K562 (cell line): ENCODE measurements around the gene UNC5C. TPM values are rescaled to one million over a fixed set of nuclear protein-coding genes. Genes with fewer than 3 reads are reported as not detected.

Experiments used
- CREM ChIP-seq: IDR thresholded peaks from 2 replicates; pipeline ENCODE4 v1.6.1; 2014; ENCODE audit warnings: antibody characterized with exemption, low read depth
- HDAC3 ChIP-seq: fragments of 450-650 bp; IDR thresholded peaks from 2 replicates; pipeline ENCODE4 v1.6.1; 2018; ENCODE audit warnings: borderline replicate concordance, mild to moderate bottlenecking, moderate library complexity; ENCODE audit not compliant: partially characterized antibody
- ILF3 ChIP-seq: fragments of 450-650 bp; IDR thresholded peaks from 2 replicates; pipeline ENCODE4 v1.6.1; 2018; ENCODE audit warnings: antibody characterized with exemption, mild to moderate bottlenecking, moderate library complexity, borderline replicate concordance
- KAT2B ChIP-seq: IDR thresholded peaks from one replicate; pipeline ENCODE4 v1.6.1; 2012; ENCODE audit warnings: low read depth, mild to moderate bottlenecking, control low read depth, inconsistent platforms, low read length, moderate library complexity
- NELFE ChIP-seq: IDR thresholded peaks from 2 replicates; pipeline ENCODE4 v1.6.1; 2011; ENCODE audit warnings: mild to moderate bottlenecking; ENCODE audit not compliant: insufficient read depth, insufficient read length
- RBM39 ChIP-seq: fragments of 200-400 bp; formaldehyde crosslinking; optimal IDR thresholded peaks from 2 replicates; pipeline ENCODE3; 2018; ENCODE audit warnings: low read depth, low read length
- SAFB2 ChIP-seq: fragments of 200-400 bp; formaldehyde crosslinking; IDR thresholded peaks from 2 replicates; pipeline ENCODE4 v1.6.1; 2018; ENCODE audit warnings: borderline replicate concordance, low read length, low read depth, moderate library complexity; ENCODE audit not compliant: severe bottlenecking
- YY1 ChIP-seq, 3 experiments: IDR thresholded peaks; 2 replicates each; pipeline ENCODE4 v1.6.1; 2011; ENCODE audit warnings: low read length in 2 of 3, mild to moderate bottlenecking in 2 of 3, moderate library complexity in 2 of 3, borderline replicate concordance in 1 of 3, control low read depth in 1 of 3, low read depth in 1 of 3; ENCODE audit not compliant: insufficient read depth in 3 of 3, insufficient replicate concordance in 2 of 3, control insufficient read depth in 1 of 3, insufficient read length in 1 of 3; ENCODE audit errors: extremely low read depth in 1 of 3
- ZNF24 ChIP-seq: fragments of 450-650 bp; IDR thresholded peaks from 2 replicates; pipeline ENCODE4 v1.6.1; 2016
- ZNF347 ChIP-seq: fragments of 450-650 bp; formaldehyde crosslinking; IDR thresholded peaks from 2 replicates; pipeline ENCODE4 v1.4.0; 2020; ENCODE audit warnings: low read depth, mild to moderate bottlenecking, moderate library complexity
- polyA plus RNA-seq, 8 experiments: library from polyadenylated mRNA; depleted of rRNA in 4 of 8; stranded (reverse) in 5 of 8; unstranded in 3 of 8; fragments of >200 nt; fragmentation: Nextera tagmentation in 2 of 8; fragmentation: Illumina TruSeq in 1 of 8; extraction: Ambion mirVana in 2 of 8; extraction: Trizol in 1 of 8; gene quantifications; 2 replicates each; pipeline versions ENCODE4 v1.2.1 to v1.2.3, GENCODE V29; 2011 to 2014; ENCODE audit warnings: inconsistent platforms in 1 of 8, missing spikeins in 1 of 8
- total RNA-seq, 7 experiments: library from RNA; depleted of rRNA in 6 of 7; stranded (reverse); fragments of >200 nt in 6 of 7; fragmentation: Illumina TruSeq in 2 of 7; extraction: Trizol in 2 of 7; gene quantifications; 2 replicates each; pipeline versions ENCODE4 v1.2.1 to v1.2.3, GENCODE V29; 2011 to 2021; ENCODE audit warnings: low replicate concordance in 1 of 7
- TF ChIP-seq, protein P1 (sequence below), 2 experiments: fragments of 450-650 bp in 1 of 2; sonication (generic) in 1 of 2; formaldehyde crosslinking in 1 of 2; IDR thresholded peaks in 1 of 2; conservative IDR thresholded peaks in 1 of 2; 2 replicates each; pipeline versions ENCODE4 v1.6.1 to v1.8.1; 2016 to 2023; ENCODE audit warnings: mild to moderate bottlenecking in 2 of 2, moderate library complexity in 2 of 2, inconsistent platforms in 1 of 2, missing genetic modification reagents in 1 of 2
- TF ChIP-seq, protein P2 (sequence below): fragments of 200-800 bp; sonication (Bioruptor generic); IDR thresholded peaks from 2 replicates; pipeline ENCODE4 v1.6.1; 2017; ENCODE audit warnings: missing genetic modification characterization, missing compliant biosample characterization
- TF ChIP-seq, protein P3 (sequence below): fragments of 450-650 bp; IDR thresholded peaks from 2 replicates; pipeline ENCODE4 v1.6.1; 2016; ENCODE audit warnings: borderline replicate concordance
- TF ChIP-seq, protein P4 (sequence below): IDR thresholded peaks from 2 replicates; pipeline ENCODE4 v1.6.1; 2012; ENCODE audit warnings: low read depth, low read length, improper control_type of control experiment, borderline replicate concordance
- TF ChIP-seq, protein P5 (sequence below): sonication (generic); formaldehyde crosslinking; IDR thresholded peaks from 2 replicates; pipeline ENCODE4 v1.8.1; 2023; ENCODE audit warnings: mild to moderate bottlenecking, missing genetic modification reagents
- TF ChIP-seq, protein P6 (sequence below): fragments of 250-450 bp; sonication (Bioruptor Pico); IDR thresholded peaks from 2 replicates; pipeline ENCODE4 v1.8.0; 2021; ENCODE audit warnings: moderate library complexity, mild to moderate bottlenecking, inconsistent platforms

Gene UNC5C
- total and polyA plus RNA-seq, 9 of the 15 experiments (the other 6 are each of a cell fraction or from before 2014, with no cell fraction given): under 0.01 to 0.10 (median 0.03) TPM; not detected in 1

DNA sequence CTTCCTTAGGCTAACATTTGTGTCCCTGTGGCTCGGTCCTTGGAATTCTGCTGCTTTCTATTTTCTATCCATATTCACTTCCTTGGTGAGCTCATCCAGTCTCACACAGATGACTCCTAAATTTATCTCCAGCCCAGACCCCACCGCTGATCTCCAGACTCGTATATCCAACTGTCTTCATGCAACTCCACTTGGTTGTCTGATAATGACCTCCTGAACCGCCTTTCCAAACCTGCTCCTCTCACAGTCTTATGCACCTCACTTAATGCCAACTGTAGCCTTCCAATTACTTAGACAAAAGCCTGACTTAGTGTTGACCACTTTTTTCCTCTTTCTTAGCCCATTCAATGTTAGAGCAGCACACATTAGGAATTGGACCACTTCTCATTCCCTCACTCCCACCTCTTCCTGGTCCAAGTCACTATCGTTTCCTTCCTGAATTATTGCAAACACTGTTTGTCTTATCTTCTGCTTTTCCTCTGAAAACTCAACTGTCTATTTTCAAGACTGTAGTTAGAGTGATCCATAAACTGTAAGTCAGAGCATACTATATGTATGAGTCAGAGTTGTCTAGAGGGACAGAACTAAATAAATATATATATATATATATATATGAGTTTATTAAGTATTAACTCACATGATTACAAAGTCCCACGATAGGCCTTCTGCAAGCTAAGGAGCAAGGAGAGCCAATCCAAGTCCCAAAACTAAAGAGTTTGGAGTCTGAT lies 292.5 kb downstream of the UNC5C start (continued):
- TF ChIP-seq, protein P1, sequence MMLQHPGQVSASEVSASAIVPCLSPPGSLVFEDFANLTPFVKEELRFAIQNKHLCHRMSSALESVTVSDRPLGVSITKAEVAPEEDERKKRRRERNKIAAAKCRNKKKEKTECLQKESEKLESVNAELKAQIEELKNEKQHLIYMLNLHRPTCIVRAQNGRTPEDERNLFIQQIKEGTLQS (IDR thresholded peaks at IDR 0.05): 0 out of 2 replicates have a peak, but pooled peaks have one; percentile 5
- TF ChIP-seq, protein P1 (CRISPR knock-in tag; conservative IDR thresholded peaks at IDR 0.05): no peak
- TF ChIP-seq YY1 (IDR thresholded peaks at IDR 0.05; ENCODE audit: borderline replicate concordance in 1 of 3, control insufficient read depth in 1 of 3, extremely low read depth in 1 of 3, insufficient read depth in 3 of 3, insufficient read length in 1 of 3, insufficient replicate concordance in 2 of 3, low read depth in 1 of 3, low read length in 2 of 3): no peak
- no peak for TF ChIP-seq SAFB2
- TF ChIP-seq, protein P2, sequence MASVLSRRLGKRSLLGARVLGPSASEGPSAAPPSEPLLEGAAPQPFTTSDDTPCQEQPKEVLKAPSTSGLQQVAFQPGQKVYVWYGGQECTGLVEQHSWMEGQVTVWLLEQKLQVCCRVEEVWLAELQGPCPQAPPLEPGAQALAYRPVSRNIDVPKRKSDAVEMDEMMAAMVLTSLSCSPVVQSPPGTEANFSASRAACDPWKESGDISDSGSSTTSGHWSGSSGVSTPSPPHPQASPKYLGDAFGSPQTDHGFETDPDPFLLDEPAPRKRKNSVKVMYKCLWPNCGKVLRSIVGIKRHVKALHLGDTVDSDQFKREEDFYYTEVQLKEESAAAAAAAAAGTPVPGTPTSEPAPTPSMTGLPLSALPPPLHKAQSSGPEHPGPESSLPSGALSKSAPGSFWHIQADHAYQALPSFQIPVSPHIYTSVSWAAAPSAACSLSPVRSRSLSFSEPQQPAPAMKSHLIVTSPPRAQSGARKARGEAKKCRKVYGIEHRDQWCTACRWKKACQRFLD (CRISPR knock-in tag): 0 out of 2 replicates have a peak, but pooled peaks have one; percentile 49
- TF ChIP-seq ZNF347 (CRISPR knock-in tag): no peak
- TF ChIP-seq, protein P3, sequence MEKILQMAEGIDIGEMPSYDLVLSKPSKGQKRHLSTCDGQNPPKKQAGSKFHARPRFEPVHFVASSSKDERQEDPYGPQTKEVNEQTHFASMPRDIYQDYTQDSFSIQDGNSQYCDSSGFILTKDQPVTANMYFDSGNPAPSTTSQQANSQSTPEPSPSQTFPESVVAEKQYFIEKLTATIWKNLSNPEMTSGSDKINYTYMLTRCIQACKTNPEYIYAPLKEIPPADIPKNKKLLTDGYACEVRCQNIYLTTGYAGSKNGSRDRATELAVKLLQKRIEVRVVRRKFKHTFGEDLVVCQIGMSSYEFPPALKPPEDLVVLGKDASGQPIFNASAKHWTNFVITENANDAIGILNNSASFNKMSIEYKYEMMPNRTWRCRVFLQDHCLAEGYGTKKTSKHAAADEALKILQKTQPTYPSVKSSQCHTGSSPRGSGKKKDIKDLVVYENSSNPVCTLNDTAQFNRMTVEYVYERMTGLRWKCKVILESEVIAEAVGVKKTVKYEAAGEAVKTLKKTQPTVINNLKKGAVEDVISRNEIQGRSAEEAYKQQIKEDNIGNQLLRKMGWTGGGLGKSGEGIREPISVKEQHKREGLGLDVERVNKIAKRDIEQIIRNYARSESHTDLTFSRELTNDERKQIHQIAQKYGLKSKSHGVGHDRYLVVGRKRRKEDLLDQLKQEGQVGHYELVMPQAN: no peak
- peak; percentile 1; the same call in 1 of the 2 replicates for TF ChIP-seq CREM
- TF ChIP-seq ZNF24: no peak
- TF ChIP-seq, protein P4, sequence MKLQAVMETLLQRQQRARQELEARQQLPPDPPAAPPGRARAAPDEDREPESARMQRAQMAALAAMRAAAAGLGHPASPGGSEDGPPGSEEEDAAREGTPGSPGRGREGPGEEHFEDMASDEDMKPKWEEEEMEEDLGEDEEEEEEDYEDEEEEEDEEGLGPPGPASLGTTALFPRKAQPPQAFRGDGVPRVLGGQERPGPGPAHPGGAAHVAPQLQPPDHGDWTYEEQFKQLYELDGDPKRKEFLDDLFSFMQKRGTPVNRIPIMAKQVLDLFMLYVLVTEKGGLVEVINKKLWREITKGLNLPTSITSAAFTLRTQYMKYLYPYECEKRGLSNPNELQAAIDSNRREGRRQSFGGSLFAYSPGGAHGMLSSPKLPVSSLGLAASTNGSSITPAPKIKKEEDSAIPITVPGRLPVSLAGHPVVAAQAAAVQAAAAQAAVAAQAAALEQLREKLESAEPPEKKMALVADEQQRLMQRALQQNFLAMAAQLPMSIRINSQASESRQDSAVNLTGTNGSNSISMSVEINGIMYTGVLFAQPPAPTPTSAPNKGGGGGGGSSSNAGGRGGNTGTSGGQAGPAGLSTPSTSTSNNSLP: no peak
- TF ChIP-seq RBM39: no peak
- TF ChIP-seq ILF3: no peak
- TF ChIP-seq, protein P5, sequence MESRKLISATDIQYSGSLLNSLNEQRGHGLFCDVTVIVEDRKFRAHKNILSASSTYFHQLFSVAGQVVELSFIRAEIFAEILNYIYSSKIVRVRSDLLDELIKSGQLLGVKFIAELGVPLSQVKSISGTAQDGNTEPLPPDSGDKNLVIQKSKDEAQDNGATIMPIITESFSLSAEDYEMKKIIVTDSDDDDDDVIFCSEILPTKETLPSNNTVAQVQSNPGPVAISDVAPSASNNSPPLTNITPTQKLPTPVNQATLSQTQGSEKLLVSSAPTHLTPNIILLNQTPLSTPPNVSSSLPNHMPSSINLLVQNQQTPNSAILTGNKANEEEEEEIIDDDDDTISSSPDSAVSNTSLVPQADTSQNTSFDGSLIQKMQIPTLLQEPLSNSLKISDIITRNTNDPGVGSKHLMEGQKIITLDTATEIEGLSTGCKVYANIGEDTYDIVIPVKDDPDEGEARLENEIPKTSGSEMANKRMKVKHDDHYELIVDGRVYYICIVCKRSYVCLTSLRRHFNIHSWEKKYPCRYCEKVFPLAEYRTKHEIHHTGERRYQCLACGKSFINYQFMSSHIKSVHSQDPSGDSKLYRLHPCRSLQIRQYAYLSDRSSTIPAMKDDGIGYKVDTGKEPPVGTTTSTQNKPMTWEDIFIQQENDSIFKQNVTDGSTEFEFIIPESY (CRISPR knock-in tag): no peak
- TF ChIP-seq, protein P6, sequence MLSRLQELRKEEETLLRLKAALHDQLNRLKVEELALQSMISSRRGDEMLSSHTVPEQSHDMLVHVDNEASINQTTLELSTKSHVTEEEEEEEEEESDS (CRISPR knock-in tag): no peak
- no peak for TF ChIP-seq HDAC3
- no peak for TF ChIP-seq NELFE
- TF ChIP-seq KAT2B: no peak
